A549 (cell line): ENCODE results near the gene CIAO2A. TPM values are rescaled to one million over a fixed set of nuclear protein-coding genes. Genes with fewer than 3 reads are reported as not detected.
A peak's percentile ranks its signal among the peaks of the same experiment; 100 is the strongest.

Experiments
- ATAC-seq, 2 experiments: fragments of 200-7000 bp in 1 of 2; fragments of >200 bp in 1 of 2; cut with Nextera tagmentation in 1 of 2; cut with Tn5 transposase in 1 of 2; 3 replicates each; pipeline versions ENCODE4 v1.8.0 to v1.9.1; 2018 to 2020; ENCODE audit warnings: mild to moderate bottlenecking in 1 of 2, moderate library complexity in 1 of 2
- CTCF ChIA-PET: fragments of 300-600 bp; sonication (Branson Sonifier 250); formaldehyde crosslinking; extraction: SDS; loops from one replicate; lab custom pipeline; 2021; ENCODE audit warnings: antibody characterized with exemption, inconsistent platforms; lab: Yijun Ruan, JAX
- POLR2A ChIA-PET: fragments of 350-600 bp; formaldehyde crosslinking; extraction: SDS; loops from one replicate; lab custom pipeline; 2021; ENCODE audit warnings: antibody characterized with exemption, inconsistent platforms; lab: Yijun Ruan, JAX
- DNase-seq, 2 experiments: peaks; one replicate each; pipeline versions ENCODE4 v3.0.0 to v3.0.0-alpha.2; 2011 to 2016; ENCODE audit warnings: low read depth in 1 of 2, low spot score in 1 of 2
- FAIRE-seq: peaks from 2 replicates; lab custom pipeline; 2011; peaks lifted over from hg19 to GRCh38; lab: Jason Lieb, UNC
- H3K27ac ChIP-seq, 2 experiments: fragments of >200 bp; sonication (Bioruptor Twin); formaldehyde crosslinking; 3 replicates each; pipeline ENCODE4 v1.5.1; 2016 to 2017
- H3K4me1 ChIP-seq: fragments of >200 bp; sonication (Bioruptor Twin); formaldehyde crosslinking; 3 replicates; pipeline ENCODE4 v1.6.1; 2016
- H3K4me2 ChIP-seq: fragments of >200 bp; sonication (Bioruptor Twin); formaldehyde crosslinking; 3 replicates; pipeline ENCODE4 v1.6.1; 2016
- H3K4me3 ChIP-seq: fragments of >200 bp; sonication (Bioruptor Twin); formaldehyde crosslinking; 3 replicates; pipeline ENCODE4 v1.5.1; 2016
- H3K9me3 ChIP-seq: fragments of >200 bp; sonication (Bioruptor Twin); formaldehyde crosslinking; 3 replicates; pipeline ENCODE4 v1.6.1; 2016
- BHLHE40 ChIP-seq: IDR thresholded peaks from 2 replicates; pipeline ENCODE4 v1.6.1; 2012; ENCODE audit warnings: low read depth, low read length, inconsistent platforms
- CBX8 ChIP-seq: fragments of 200-600 bp; sonication (generic); IDR thresholded peaks from 2 replicates; pipeline ENCODE4 v1.6.1; 2016
- CEBPB ChIP-seq, 2 experiments: fragments of >200 bp in 1 of 2; sonication (Bioruptor Twin) in 1 of 2; formaldehyde crosslinking in 1 of 2; IDR thresholded peaks; 2 replicates each; pipeline ENCODE4 v1.6.1; 2012 to 2016
- EHF ChIP-seq: fragments of 250-450 bp; sonication (Bioruptor Pico); IDR thresholded peaks from 2 replicates; pipeline ENCODE4 v1.5.0; 2020; ENCODE audit warnings: mild to moderate bottlenecking
- EHMT2 ChIP-seq: fragments of 200-600 bp; sonication (generic); IDR thresholded peaks from 2 replicates; pipeline ENCODE4 v1.6.1; 2016; ENCODE audit warnings: antibody characterized with exemption, low read depth, mild to moderate bottlenecking, moderate library complexity
- EP300 ChIP-seq, 2 experiments: fragments of >200 bp; sonication (Bioruptor Twin); formaldehyde crosslinking; IDR thresholded peaks; 2 replicates in 1 of 2; 3 replicates in 1 of 2; pipeline ENCODE4 v1.6.1; 2016 to 2017
- FOSB ChIP-seq: fragments of 250-450 bp; sonication (Bioruptor Pico); IDR thresholded peaks from 2 replicates; pipeline ENCODE4 v1.5.0; 2020; ENCODE audit warnings: mild to moderate bottlenecking, moderate library complexity
- GATA3 ChIP-seq: IDR thresholded peaks from 2 replicates; pipeline ENCODE4 v1.6.1; 2012; ENCODE audit warnings: borderline replicate concordance
- JUN ChIP-seq, 2 experiments: fragments of >200 bp; sonication (Bioruptor Twin); formaldehyde crosslinking; IDR thresholded peaks; 2 replicates in 1 of 2; 3 replicates in 1 of 2; pipeline ENCODE4 v1.6.1; 2016 to 2017
- JUNB ChIP-seq: fragments of >200 bp; sonication (Bioruptor Twin); formaldehyde crosslinking; IDR thresholded peaks from 2 replicates; pipeline ENCODE4 v1.6.1; 2016
- KDM1A ChIP-seq: fragments of 200-600 bp; sonication (generic); IDR thresholded peaks from 2 replicates; pipeline ENCODE4 v1.6.1; 2016; ENCODE audit warnings: low read depth, mild to moderate bottlenecking
- MAZ ChIP-seq: fragments of 150-350 bp; IDR thresholded peaks from 2 replicates; pipeline ENCODE4 v1.6.1; 2014; ENCODE audit warnings: antibody characterized with exemption, low read depth, low read length, borderline replicate concordance
- MYC ChIP-seq: IDR thresholded peaks from 2 replicates; pipeline ENCODE4 v1.6.1; 2012; ENCODE audit warnings: mild to moderate bottlenecking, inconsistent platforms, low read length, improper control_type of control experiment, borderline replicate concordance
- RNF2 ChIP-seq: fragments of 200-600 bp; sonication (generic); IDR thresholded peaks from 2 replicates; pipeline ENCODE4 v1.6.1; 2016; ENCODE audit warnings: low read depth, mild to moderate bottlenecking, antibody characterized with exemption, moderate library complexity, borderline replicate concordance
- SMC3 ChIP-seq: fragments of >200 bp; sonication (Bioruptor Twin); formaldehyde crosslinking; IDR thresholded peaks from 3 replicates; pipeline ENCODE4 v1.6.1; 2018; ENCODE audit warnings: inconsistent platforms
- TFCP2L1 ChIP-seq: fragments of 250-450 bp; sonication (Bioruptor Pico); IDR thresholded peaks from 2 replicates; pipeline ENCODE4 v1.5.0; 2021; ENCODE audit warnings: mild to moderate bottlenecking
- ZSCAN20 ChIP-seq: fragments of 250-450 bp; sonication (Bioruptor Pico); IDR thresholded peaks from 2 replicates; pipeline ENCODE4 v1.8.0; 2022; ENCODE audit warnings: mild to moderate bottlenecking, moderate library complexity
- WGBS: methylation state at CpG from one replicate; pipeline ENCODE4 v1.1.6; 2017; ENCODE audit errors: missing lambda C conversion rate; 5-methylcytosine and 5-hydroxymethylcytosine counted together
- polyA plus RNA-seq, 4 experiments: library from polyadenylated mRNA; depleted of rRNA in 3 of 4; stranded (reverse); fragments of >200 nt; fragmentation: RNase III in 1 of 4; extraction: RNeasy Plus Mini Kit Qiagen cat#74134 plus additional on column Dnase treatment in 1 of 4; gene quantifications; 2 replicates in 3 of 4; 3 replicates in 1 of 4; pipeline ENCODE4 v1.2.3, GENCODE V29; 2011 to 2017
- TF ChIP-seq, protein P1 (sequence below): fragments of 250-450 bp; sonication (Bioruptor Pico); IDR thresholded peaks from 2 replicates; pipeline ENCODE4 v1.5.0; 2021; ENCODE audit warnings: mild to moderate bottlenecking, moderate library complexity, borderline replicate concordance
- TF ChIP-seq, protein P2 (sequence below): fragments of 250-450 bp; sonication (Bioruptor Pico); IDR thresholded peaks from 2 replicates; pipeline ENCODE4 v1.5.0; 2020; ENCODE audit warnings: low read depth, mild to moderate bottlenecking, moderate library complexity
- TF ChIP-seq, protein P3 (sequence below): IDR thresholded peaks from 2 replicates; pipeline ENCODE4 v1.6.1; 2012; ENCODE audit warnings: low read depth, borderline replicate concordance
- TF ChIP-seq, protein P4 (sequence below): IDR thresholded peaks from 2 replicates; pipeline ENCODE4 v1.6.1; 2012

The CIAO2A gene
- polyA plus RNA-seq, 2 of the 4 experiments (the other 2 are of a cell fraction), result 156 to 231 TPM

DNA sequence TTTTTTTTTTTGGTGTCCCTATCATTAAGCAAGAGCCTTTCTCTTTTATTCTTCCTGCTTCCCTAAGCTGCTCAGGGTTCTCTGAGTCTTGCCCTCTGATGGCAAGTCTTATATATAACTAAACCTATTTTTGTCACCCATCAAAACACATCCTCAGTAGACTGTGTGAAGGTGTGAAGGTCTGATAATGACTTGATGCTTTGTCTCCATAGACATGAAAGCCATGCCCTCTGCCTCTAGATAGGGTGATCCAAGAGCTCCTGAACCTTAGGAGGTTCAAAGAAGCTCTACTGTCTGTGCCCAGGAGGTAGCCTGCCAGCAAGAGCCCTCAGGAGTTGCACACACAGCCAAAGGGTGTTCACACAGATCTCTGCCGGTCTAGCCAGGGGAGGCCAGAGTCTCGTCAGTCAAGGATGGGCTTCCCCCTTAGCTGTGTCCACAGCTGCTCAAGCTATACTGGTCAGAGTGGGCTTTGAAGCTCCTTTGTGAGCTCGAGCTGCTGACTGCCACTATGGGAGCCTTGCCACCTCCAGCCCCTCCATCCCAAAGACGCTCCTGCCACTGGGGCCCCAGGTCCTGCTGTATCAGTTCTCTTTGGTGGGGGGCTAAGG, 44.8 kb upstream of the CIAO2A start:
- DNase-seq (no peak), ATAC-seq (0 out of 6 replicates have a peak, but pooled peaks of 1 of the 2 experiments have one; percentile 10), FAIRE-seq (no peak)
- TF ChIP-seq, protein P1, sequence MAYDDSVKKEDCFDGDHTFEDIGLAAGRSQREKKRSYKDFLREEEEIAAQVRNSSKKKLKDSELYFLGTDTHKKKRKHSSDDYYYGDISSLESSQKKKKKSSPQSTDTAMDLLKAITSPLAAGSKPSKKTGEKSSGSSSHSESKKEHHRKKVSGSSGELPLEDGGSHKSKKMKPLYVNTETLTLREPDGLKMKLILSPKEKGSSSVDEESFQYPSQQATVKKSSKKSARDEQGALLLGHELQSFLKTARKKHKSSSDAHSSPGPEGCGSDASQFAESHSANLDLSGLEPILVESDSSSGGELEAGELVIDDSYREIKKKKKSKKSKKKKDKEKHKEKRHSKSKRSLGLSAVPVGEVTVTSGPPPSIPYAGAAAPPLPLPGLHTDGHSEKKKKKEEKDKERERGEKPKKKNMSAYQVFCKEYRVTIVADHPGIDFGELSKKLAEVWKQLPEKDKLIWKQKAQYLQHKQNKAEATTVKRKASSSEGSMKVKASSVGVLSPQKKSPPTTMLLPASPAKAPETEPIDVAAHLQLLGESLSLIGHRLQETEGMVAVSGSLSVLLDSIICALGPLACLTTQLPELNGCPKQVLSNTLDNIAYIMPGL (CRISPR knock-in tag), result no peak
- TF ChIP-seq ZSCAN20 (CRISPR knock-in tag) (no peak), SMC3 (no peak), JUN (IDR thresholded peaks at IDR 0.05) (no peak), GATA3 (no peak), BHLHE40 (no peak)
- TF ChIP-seq, protein P2, sequence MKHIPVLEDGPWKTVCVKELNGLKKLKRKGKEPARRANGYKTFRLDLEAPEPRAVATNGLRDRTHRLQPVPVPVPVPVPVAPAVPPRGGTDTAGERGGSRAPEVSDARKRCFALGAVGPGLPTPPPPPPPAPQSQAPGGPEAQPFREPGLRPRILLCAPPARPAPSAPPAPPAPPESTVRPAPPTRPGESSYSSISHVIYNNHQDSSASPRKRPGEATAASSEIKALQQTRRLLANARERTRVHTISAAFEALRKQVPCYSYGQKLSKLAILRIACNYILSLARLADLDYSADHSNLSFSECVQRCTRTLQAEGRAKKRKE (CRISPR knock-in tag), result no peak
- TF ChIP-seq, protein P3, sequence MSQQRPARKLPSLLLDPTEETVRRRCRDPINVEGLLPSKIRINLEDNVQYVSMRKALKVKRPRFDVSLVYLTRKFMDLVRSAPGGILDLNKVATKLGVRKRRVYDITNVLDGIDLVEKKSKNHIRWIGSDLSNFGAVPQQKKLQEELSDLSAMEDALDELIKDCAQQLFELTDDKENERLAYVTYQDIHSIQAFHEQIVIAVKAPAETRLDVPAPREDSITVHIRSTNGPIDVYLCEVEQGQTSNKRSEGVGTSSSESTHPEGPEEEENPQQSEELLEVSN, result no peak
- TF ChIP-seq, protein P4, sequence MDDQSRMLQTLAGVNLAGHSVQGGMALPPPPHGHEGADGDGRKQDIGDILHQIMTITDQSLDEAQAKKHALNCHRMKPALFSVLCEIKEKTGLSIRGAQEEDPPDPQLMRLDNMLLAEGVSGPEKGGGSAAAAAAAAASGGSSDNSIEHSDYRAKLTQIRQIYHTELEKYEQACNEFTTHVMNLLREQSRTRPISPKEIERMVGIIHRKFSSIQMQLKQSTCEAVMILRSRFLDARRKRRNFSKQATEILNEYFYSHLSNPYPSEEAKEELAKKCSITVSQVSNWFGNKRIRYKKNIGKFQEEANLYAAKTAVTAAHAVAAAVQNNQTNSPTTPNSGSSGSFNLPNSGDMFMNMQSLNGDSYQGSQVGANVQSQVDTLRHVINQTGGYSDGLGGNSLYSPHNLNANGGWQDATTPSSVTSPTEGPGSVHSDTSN, result no peak
- no peaks in the 10 kb centered on the region for H3K9me3 ChIP-seq
- 85% methylated on average over 4 of the region's 4 CpGs for WGBS
- H3K4me1 ChIP-seq, result no peaks in the 10 kb centered on the region
- ChIA-PET CTCF (interaction anchor here (1.5 to 4.2 kb wide), 3 partner anchors 8 to 15 kb away, joined by 3 to 20 read pairs (median 4); no protein-coding TSS in a partner anchor), POLR2A (no interaction called here)
- H3K4me3 ChIP-seq, result no peak overlapping the region
- no peak overlapping the region for H3K27ac ChIP-seq
- H3K4me2 ChIP-seq, result no peak overlapping the region

DNA sequence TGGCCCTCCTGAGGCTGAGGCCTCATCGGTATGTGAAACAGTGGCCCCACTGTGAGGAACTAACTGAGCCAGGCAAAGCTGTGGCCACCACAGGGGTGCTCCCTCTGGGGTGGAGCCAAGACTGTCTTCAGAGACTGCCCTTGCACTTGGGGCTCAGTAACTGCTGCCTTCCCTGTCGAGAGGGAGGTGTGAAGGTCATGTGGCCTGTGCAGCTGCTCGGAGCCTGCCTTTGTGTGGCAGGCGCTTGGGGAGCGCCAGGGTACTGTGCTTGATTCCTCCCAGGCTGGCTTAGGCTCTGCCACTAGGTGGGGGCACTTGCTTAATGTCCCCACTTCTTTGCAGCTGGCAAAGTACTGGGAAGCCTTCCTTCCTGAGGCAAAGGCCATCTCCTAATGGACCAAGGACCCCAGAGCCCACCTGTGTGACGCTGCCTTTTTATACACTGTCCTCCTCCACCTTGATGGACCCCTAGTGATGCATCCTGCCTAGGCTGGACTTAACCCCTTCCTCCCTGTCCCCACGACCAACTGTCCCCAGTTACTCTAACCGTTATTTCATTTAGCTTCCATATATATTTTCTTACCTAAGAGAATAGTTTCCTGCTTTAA, 43.7 kb upstream of the CIAO2A start:
- no peaks in the 10 kb centered on the region for H3K9me3 ChIP-seq
- H3K4me1 ChIP-seq, result no peaks in the 10 kb centered on the region
- H3K27ac ChIP-seq, result no peak overlapping the region
- no peak overlapping the region for H3K4me3 ChIP-seq
- no peak for FAIRE-seq
- TF ChIP-seq, protein P4, result no peak
- TF ChIP-seq MYC (no peak), EHF (no peak), CEBPB (IDR thresholded peaks at IDR 0.05) (no peak), TFCP2L1 (CRISPR knock-in tag) (no peak), RNF2 (no peak), JUNB (no peak), CBX8 (no peak), KDM1A (no peak), GATA3 (no peak), JUN (IDR thresholded peaks at IDR 0.05) (no peak), EP300 (IDR thresholded peaks at IDR 0.05) (no peak), FOSB (CRISPR knock-in tag) (no peak), MAZ (no peak), EHMT2 (no peak)
- TF ChIP-seq, protein P3, result no peak
- TF ChIP-seq, all 56 proteins: peak for 0
- ChIA-PET POLR2A (no interaction called here), CTCF (interaction anchor here (1.2 to 4.2 kb wide), 4 partner anchors 9 to 22 kb away, joined by 3 to 20 read pairs (median 5); no protein-coding TSS in a partner anchor)
- WGBS, result 90% methylated on average over 7 of the region's 8 CpGs
- ATAC-seq, result peak; percentile 49 to 66; a peak in 5 of 6 replicates
- no peak for DNase-seq
- H3K4me2 ChIP-seq, result no peak overlapping the region
